ENCODE measurements around the gene LHB. TPM values are rescaled to one million over a fixed set of nuclear protein-coding genes. Genes with fewer than 3 reads are reported as not detected.

LHB gene
- total RNA-seq, 4 donors from 2014 or later: 1.9 TPM; not detected in 3

DNA sequence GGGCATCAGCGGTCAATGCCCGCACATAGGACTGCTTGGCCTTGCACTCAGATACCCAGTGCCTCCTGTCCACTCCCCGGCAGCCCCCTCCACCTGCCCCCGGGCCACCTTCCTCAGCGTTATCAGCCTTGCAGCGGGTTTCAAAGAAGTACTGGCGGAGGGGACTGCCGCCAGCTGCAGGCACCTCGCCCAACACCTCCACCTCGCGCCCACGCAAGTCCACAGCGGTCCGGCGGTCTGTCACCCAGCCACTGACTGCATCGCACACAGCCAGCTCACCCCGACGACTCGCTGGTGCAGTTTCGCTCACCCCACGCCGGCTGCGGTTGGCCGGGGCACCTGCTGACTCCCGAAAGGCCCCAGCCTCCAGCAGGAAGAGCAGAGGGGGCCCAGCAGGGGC is 44.6 kb upstream of the LHB start:
- H3K4me3 ChIP-seq: no peak overlapping the region
- H3K36me3 ChIP-seq: no peaks in the 10 kb centered on the region
- ATAC-seq: no peak
- H3K4me1 ChIP-seq: peaks cover 17 to 37% of the 10 kb centered on the region in 2 donors
- no peak for TF ChIP-seq POLR2A (IDR thresholded peaks at IDR 0.05)
- TF ChIP-seq, protein P1, sequence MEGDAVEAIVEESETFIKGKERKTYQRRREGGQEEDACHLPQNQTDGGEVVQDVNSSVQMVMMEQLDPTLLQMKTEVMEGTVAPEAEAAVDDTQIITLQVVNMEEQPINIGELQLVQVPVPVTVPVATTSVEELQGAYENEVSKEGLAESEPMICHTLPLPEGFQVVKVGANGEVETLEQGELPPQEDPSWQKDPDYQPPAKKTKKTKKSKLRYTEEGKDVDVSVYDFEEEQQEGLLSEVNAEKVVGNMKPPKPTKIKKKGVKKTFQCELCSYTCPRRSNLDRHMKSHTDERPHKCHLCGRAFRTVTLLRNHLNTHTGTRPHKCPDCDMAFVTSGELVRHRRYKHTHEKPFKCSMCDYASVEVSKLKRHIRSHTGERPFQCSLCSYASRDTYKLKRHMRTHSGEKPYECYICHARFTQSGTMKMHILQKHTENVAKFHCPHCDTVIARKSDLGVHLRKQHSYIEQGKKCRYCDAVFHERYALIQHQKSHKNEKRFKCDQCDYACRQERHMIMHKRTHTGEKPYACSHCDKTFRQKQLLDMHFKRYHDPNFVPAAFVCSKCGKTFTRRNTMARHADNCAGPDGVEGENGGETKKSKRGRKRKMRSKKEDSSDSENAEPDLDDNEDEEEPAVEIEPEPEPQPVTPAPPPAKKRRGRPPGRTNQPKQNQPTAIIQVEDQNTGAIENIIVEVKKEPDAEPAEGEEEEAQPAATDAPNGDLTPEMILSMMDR (IDR thresholded peaks at IDR 0.05 in 4 of 5, conservative IDR thresholded peaks at IDR 0.05 in 1 of 5): no peak
- H3K27me3 ChIP-seq: peaks cover 0 to 2% (median 0%) of the 10 kb centered on the region in 3 donors
- in situ Hi-C loops (cut with MboI; ENCODE audit: low sequenced_read_pairs in 4 of 4): no loop called here
- DNase-seq: no peak
- no peaks in the 10 kb centered on the region for H3K9me3 ChIP-seq
- H3K27ac ChIP-seq: no peak overlapping the region
- intact Hi-C loops (cut with DNase I; ENCODE audit: low total_unique reads): no loop called here

- peaks cover 0 to under 1% (median 0%) of the 10 kb centered on the region in 3 donors for H3K27me3 ChIP-seq
Measured at GRCh38 chr19:49061000-49061399, 44.1 kb upstream of the LHB start.

DNA sequence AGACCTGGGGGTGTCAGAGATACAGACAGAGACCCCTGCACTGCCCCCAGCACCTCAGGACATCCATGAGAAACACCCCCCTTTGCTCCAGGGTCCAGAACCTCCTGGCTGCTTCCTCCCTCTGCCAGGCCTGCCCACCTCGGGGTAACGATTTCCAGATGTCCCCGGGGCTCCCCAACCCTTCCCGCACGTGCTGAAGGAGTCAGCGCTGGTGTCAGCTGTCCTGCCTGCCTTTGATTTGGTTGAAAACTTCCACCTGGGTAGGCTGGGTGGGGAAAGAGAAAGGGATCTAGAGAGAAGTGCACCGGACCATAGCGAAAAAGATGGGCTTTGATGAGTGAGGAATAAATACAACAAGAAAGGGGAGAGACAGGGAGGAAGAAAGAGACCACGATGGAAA is 42.2 kb upstream of the LHB start:
- intact Hi-C loops (cut with DNase I; ENCODE audit: low total_unique reads) (no loop called here), in situ Hi-C loops (cut with MboI; ENCODE audit: low sequenced_read_pairs in 4 of 4) (no loop called here)
- TF ChIP-seq POLR2A (IDR thresholded peaks at IDR 0.05): no peak
- TF ChIP-seq, protein P1 (IDR thresholded peaks at IDR 0.05 in 4 of 5, conservative IDR thresholded peaks at IDR 0.05 in 1 of 5): no peak
- Histone ChIP-seq H3K9me3 (no peaks in the 10 kb centered on the region), H3K4me3 (no peak overlapping the region), H3K27ac (no peak overlapping the region), H3K4me1 (peaks cover 6 to 23% of the 10 kb centered on the region in 2 donors), H3K36me3 (no peaks in the 10 kb centered on the region), H3K27me3 (no peaks in the 10 kb centered on the region)
- ATAC-seq (no peak), DNase-seq (no peak)

More at GRCh38 chr19:49061000-49061399, 44.1 kb upstream of the LHB start:
- H3K4me1 ChIP-seq: peaks cover 13 to 35% of the 10 kb centered on the region in 2 donors
- H3K9me3 ChIP-seq: no peaks in the 10 kb centered on the region
- no peak for ATAC-seq
- TF ChIP-seq, protein P1 (IDR thresholded peaks at IDR 0.05 in 4 of 5, conservative IDR thresholded peaks at IDR 0.05 in 1 of 5): no peak
- TF ChIP-seq POLR2A (IDR thresholded peaks at IDR 0.05): no peak
- intact Hi-C loops (cut with DNase I; ENCODE audit: low total_unique reads): no loop called here
- no peak for DNase-seq
- H3K27ac ChIP-seq: no peak overlapping the region
- no peaks in the 10 kb centered on the region for H3K36me3 ChIP-seq
- H3K4me3 ChIP-seq: no peak overlapping the region
- in situ Hi-C loops (cut with MboI; ENCODE audit: low sequenced_read_pairs in 4 of 4): no loop called here

DNA sequence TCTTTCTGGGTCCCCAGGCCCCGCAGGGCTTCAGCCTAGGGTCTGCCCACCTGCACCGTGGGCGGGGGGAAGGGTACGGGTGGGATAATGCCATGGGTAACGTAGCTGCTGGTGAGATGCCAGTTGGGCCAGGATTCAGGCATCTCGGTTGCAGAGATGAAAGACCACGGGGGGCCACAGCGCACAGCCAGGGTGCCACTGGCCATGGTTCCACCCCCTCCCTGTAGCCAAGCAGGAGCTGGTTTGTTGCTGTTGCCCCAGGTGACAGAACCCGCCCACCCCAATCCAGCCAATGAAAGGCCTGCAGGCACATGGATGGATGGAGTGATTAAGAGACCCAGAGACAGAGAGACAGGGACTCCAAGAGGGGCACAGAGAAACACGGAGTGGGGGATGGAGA is 41.7 kb upstream of the LHB start:
- DNase-seq (peak in 1 of 2 donors; percentile 55), ATAC-seq (peak in 1 of 2 donors; percentile 12)
- Histone ChIP-seq H3K9me3 (no peaks in the 10 kb centered on the region), H3K27ac (no peak overlapping the region), H3K36me3 (no peaks in the 10 kb centered on the region), H3K4me1 (peaks cover 6 to 23% of the 10 kb centered on the region in 2 donors), H3K27me3 (no peaks in the 10 kb centered on the region), H3K4me3 (no peak overlapping the region)
- TF ChIP-seq, protein P1 (IDR thresholded peaks at IDR 0.05 in 4 of 5, conservative IDR thresholded peaks at IDR 0.05 in 1 of 5): no peak
- TF ChIP-seq POLR2A (IDR thresholded peaks at IDR 0.05): no peak
- in situ Hi-C loops (cut with MboI; ENCODE audit: low sequenced_read_pairs in 4 of 4) (no loop called here), intact Hi-C loops (cut with DNase I; ENCODE audit: low total_unique reads) (no loop called here)
